ENCODE data around the gene CGB8.
A peak's percentile ranks its signal among the peaks of the same experiment; 100 is the strongest.
"Not testable (repeated sequence)": the region's sequence is repeated elsewhere in the genome, so short reads cannot be mapped to it uniquely, and the experiment has no call there.

Gene CGB8

GRCh38 chr19:49030323-49030722 is 18.6 kb downstream of the CGB8 start:
- not testable (repeated sequence) for DNase-seq (ENCODE audit: low read depth in 2 of 2)

- DNase-seq (ENCODE audit: low read depth in 2 of 2): not testable (repeated sequence)
Observed at GRCh38 chr19:49029749-49030148, 19.2 kb downstream of the CGB8 start.

GRCh38 chr19:49028686-49029085 is 20.2 kb downstream of the CGB8 start:
- not testable (repeated sequence) for DNase-seq (ENCODE audit: low read depth in 2 of 2)

GRCh38 chr19:49025599-49025998 is 23.3 kb downstream of the CGB8 start:
- DNase-seq (ENCODE audit: low read depth in 2 of 2): not testable (repeated sequence)

- not testable (repeated sequence) for DNase-seq (ENCODE audit: low read depth in 2 of 2)
Observed at GRCh38 chr19:49025088-49025487, 23.8 kb downstream of the CGB8 start.

- not testable (repeated sequence) for DNase-seq (ENCODE audit: low read depth in 2 of 2)
Observed at GRCh38 chr19:49024233-49024632, 24.7 kb downstream of the CGB8 start, which contains the start of gene CGB3. CGB3 (minus strand) TSS chr19:49024333; CDS start chr19:49023971, 362 bp downstream.

- DNase-seq (ENCODE audit: low read depth in 2 of 2): no peak
Observed at GRCh38 chr19:49022116-49022515, 26.8 kb downstream of the CGB8 start.

GRCh38 chr19:49020931-49021895 is 27.7 kb downstream of the CGB8 start:
- DNase-seq (ENCODE audit: low read depth in 2 of 2): no peak

- DNase-seq (ENCODE audit: low read depth in 2 of 2): no peak
Observed at GRCh38 chr19:49020342-49020741, 28.6 kb downstream of the CGB8 start.

GRCh38 chr19:49019242-49019932 is 29.5 kb downstream of the CGB8 start:
- peak; percentile 33 to 50 for DNase-seq (ENCODE audit: low read depth in 2 of 2)

- DNase-seq (ENCODE audit: low read depth in 2 of 2): not testable (repeated sequence)
Observed at GRCh38 chr19:49018388-49019241, 30.3 kb downstream of the CGB8 start.

- DNase-seq (ENCODE audit: low read depth in 2 of 2): peak; percentile 20 to 51
Observed at GRCh38 chr19:49017666-49018351, 31.1 kb downstream of the CGB8 start.

- no peak for DNase-seq (ENCODE audit: low read depth in 2 of 2)
Observed at GRCh38 chr19:49017041-49017665, 31.8 kb downstream of the CGB8 start, which contains the start of gene LHB. LHB (minus strand) TSS chr19:49017091; CDS start chr19:49017081, 10 bp downstream.

GRCh38 chr19:49016067-49016839 is 32.7 kb downstream of the CGB8 start:
- DNase-seq (ENCODE audit: low read depth in 2 of 2): no peak

GRCh38 chr19:49014870-49015255 is 34.0 kb downstream of the CGB8 start:
- DNase-seq (ENCODE audit: low read depth in 2 of 2): no peak

- no peak for DNase-seq (ENCODE audit: low read depth in 2 of 2)
Observed at GRCh38 chr19:49014123-49014869, 34.6 kb downstream of the CGB8 start.

GRCh38 chr19:49011194-49011593 is 37.7 kb downstream of the CGB8 start:
- no peak for DNase-seq (ENCODE audit: low read depth in 2 of 2)

GRCh38 chr19:49010453-49010852 is 38.5 kb downstream of the CGB8 start:
- DNase-seq (ENCODE audit: low read depth in 2 of 2): no peak

GRCh38 chr19:49009828-49010227 is 39.1 kb downstream of the CGB8 start:
- no peak for DNase-seq (ENCODE audit: low read depth in 2 of 2)

Measured in stimulated activated CD8-positive, alpha-beta memory T cell treated with anti-CD3 and anti-CD28 coated beads, Interleukin-2, amount 100 ng/mL, for 1 hour (primary cell).